Measurements from ENCODE around the gene RETREG2.

RETREG2 gene, protein sequence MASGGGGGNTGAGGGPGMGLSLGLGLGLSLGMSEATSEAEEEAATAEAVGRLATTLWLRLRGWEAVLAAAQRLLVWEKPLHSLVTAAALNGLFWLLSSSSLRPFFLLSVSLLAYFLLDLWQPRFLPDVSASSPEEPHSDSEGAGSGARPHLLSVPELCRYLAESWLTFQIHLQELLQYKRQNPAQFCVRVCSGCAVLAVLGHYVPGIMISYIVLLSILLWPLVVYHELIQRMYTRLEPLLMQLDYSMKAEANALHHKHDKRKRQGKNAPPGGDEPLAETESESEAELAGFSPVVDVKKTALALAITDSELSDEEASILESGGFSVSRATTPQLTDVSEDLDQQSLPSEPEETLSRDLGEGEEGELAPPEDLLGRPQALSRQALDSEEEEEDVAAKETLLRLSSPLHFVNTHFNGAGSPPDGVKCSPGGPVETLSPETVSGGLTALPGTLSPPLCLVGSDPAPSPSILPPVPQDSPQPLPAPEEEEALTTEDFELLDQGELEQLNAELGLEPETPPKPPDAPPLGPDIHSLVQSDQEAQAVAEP

DNA sequence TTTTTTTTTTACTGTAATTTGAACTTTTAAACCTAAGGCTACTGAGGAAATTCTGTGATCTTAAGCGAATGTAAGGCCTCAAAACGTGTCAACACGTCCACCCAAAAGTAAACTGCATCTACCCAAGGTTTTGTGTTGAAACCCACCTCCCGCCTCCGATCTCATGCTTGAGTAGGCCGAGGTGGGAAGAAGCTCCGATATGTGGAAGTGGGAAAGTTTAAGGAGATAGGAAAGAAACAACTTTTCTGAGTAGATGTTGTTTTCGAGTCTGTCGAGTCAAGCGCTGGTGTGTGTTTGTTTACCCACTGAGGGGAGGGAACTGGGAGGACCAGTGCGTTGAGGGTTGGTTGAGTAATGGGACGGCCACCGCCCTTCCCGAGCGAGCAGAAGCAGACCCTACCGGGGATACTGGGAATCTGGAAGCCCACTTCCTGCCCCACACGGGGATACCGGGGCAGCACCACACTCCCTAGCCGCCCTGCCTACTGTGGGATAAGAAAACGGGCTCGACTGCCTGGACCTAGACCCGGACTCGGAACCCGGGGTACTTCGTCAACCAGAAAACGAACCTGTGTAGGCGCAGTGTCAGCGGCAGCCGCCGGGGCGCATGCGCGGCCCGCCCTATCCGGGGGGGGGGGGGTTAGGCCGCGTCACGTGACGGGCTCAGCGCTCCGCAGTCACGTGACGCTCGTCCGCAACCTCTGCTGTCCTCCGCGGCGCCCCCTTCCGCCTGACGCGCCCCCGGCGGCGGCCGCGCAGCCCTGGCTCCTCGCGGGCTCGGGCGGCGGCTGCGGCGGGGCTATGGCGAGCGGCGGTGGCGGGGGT, at the start of gene RETREG2:
Gene RETREG2, plus strand, starts transcription at position 724 of the 825 bp plus-strand sequence. Its CDS starts 78 bp downstream, at position 802.
- peak; percentile 58 to 59 for DNase-seq (ENCODE audit: low read depth in 2 of 2)

DNA sequence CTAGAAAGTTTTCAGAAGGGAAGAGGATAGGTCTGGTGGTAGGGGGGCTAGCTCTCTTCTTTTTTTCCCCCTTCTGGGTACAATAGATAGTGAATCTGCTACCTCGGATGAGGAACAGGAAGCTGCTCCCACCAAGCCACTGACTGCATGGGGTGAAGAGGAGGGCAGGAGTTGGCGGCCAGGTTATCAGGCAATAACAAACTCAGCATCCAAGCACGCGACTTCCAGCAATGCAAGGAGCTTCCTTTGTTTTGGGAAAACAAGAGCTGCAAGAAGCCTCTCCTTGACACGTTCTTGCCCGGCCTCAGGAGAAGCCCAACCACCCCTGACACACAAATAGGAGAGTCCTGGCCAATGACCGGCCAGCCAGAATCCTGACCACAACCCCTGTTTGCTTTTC, 49.7 kb upstream of the RETREG2 start:
- DNase-seq (ENCODE audit: low read depth in 2 of 2) = no peak

DNA sequence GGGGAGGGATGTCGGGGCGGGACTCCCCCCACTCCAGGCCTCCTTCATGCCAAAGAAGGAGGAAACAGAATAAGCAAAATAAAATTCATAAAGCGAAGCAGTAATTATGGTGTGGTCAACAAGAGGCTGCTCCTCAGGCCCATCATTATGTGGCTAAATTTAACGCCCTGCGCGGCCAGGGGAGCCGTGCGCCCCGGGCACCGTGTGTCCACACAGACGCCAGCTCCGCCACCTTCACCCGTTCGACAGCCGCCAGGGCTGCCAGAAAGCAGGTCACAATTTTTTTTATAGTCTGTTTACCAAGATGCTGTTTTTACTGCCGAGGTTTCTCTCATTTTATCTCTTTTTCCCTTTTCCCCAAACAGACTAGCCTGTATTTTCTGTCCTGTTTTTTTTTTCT, 48.5 kb upstream of the RETREG2 start:
- no peak for DNase-seq (ENCODE audit: low read depth in 2 of 2)

DNA sequence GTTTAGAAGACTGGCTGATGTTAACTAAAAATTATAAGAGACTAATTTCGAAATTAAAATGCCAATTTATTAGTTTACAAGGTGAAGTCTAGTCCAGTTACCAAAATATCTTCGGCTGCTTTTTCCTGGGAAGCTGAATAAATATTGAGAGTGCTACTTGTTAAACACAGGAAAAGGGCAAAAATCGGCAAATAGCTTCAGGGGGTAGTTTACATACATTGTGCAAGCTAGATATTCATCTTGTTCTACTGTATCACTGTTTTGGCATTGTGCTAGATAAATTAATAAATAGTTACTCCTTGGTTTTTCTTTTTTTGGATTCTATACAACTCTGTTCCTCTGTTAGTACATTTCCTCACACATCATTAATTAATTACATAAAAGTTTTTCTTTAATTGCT, 46.7 kb upstream of the RETREG2 start:
- DNase-seq (ENCODE audit: low read depth in 2 of 2) = no peak

DNA sequence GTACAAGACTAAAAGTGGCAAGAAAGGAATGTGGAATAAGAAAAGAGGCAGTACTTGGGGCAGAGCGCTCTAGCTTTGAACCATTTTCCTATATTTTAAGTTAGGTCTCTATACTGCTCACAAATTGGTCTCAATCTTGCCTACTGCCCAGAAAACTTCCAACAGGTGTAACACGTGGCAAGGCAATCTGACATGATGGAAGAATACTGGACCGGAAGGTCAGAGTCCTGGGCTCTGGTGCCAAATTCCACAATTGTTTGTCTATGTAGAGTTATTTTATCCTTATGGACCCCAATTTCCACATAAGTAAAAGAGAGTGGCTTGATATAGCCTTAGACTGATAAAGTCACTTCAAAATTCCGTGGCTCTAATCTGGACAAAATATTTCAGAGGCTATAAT, 46.3 kb upstream of the RETREG2 start:
- no peak for DNase-seq (ENCODE audit: low read depth in 2 of 2)

DNA sequence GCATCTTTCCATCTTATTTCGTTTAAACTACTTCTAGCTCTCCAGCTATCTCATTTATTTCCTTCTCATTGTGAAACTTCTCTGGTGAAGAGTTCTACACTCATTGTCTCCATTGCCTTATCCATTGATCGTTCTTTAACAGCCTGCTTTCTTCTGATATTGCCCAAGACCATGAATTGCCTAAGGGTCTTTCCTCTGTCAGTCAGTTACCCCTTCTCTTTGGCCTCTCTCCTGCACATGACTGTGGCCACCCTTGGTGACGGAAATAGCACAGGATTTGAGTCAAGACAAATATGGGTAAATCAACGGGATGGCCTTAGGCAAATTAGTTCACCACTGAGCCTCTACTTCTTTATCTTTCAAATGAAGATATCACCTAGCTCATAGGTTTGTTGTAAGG, 44.1 kb upstream of the RETREG2 start:
- DNase-seq (ENCODE audit: low read depth in 2 of 2) = no peak

DNA sequence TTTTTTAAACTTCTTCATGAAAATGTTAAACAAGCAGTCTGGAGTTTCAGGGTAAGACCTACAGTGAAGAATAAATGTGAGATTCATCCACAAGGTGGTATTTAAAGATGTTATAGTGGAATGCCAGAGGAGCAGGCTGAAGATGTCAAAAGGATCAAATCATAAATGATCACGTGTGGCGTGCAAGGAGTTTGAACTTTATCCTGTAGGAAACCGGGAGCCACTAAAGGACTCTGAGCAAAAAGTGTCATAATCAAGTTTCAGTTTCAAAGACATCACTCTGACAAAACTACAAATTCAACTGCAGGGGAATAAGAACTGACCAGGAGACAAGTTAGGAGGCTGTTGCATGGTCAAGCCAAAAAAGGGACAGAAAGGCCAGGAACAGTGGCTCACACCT, 37.4 kb upstream of the RETREG2 start:
- no peak for DNase-seq (ENCODE audit: low read depth in 2 of 2)

DNA sequence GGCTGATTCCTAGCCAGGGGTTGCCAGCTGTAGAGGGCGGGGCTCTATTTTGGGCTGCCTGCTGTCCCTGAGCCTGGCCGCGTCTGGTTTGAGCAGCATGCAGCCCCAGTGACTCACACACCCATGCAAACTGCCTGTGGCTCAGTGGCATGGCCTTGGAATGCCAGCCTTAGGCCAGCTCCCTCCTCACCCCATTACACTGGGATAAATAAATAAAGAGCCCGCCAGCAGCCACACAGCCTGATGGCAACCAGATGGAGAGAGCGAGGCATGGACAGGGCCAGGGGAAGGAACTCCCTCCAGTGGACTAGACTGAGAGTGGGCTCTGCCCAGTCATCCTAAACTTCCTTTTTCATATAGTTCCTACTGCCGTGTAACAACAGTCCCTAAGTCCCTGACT, 35.7 kb upstream of the RETREG2 start:
- no peak for DNase-seq (ENCODE audit: low read depth in 2 of 2)

DNA sequence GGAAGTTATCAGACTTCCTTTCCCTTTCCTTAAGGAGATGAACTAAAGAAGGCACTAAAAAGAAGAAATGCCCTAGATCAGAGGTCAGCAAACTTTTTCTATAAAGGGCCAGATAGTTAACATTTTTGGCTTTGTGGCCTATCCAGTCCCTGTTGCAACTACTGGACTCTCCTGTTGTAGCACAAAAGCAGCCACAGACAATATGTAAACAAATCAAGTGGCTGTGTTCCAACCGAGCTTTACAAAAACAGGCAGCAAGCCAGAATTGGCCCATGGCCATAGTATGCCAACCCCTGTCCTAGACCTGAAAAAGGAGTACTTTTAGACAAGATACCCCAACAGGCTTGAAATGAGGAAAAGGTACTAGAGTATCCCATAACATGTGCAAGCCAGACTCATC, 28.4 kb upstream of the RETREG2 start:
- no peak for DNase-seq (ENCODE audit: low read depth in 2 of 2)

DNA sequence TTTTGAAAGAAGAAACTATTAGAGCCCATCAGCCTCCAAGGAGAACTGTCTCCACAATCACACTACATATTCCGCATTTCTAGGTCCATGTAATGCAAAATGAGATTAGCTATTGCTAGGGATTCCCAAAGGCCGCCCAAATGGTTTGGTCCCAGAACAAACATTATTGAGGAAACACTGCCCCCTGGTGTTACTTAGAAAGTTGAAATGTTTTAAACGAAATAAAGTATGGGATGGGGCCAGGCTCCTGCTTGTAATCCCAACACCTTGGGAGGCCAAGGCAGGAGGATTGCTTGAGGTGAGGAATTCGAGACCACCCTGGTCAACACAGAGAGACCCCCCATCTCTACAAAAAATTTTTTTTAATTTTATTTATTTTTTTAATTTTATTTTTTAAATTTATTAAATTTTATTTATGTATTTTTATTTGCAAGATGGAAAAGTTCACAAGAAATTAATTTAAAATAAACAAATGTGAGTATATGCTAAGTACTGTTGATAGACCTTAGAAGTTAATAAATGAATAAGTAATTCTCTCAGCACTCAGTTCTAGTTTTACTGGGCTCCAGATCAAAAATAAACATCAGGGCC, 22.9 kb upstream of the RETREG2 start:
- no peak for DNase-seq (ENCODE audit: low read depth in 2 of 2)

DNA sequence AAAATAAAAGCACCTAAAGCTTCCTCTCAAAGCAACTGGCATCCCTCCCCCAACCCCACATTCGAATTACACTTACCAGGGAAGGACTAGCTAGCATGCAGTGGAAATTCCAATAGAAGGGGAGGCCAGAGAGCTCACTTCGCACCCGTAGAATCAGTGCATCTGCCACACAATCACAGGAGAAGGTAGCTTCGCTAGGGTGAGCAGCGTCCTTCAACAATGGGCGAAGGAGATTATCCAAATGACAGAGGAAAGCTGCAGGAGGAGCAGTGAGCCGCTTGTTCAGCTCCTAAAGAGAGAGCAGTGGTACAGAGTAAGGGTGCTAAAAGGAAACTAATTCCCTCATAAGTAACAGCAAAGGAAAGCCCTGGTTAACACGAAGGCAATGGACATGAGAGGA, 20.7 kb upstream of the RETREG2 start:
- DNase-seq (ENCODE audit: low read depth in 2 of 2) = no peak

DNA sequence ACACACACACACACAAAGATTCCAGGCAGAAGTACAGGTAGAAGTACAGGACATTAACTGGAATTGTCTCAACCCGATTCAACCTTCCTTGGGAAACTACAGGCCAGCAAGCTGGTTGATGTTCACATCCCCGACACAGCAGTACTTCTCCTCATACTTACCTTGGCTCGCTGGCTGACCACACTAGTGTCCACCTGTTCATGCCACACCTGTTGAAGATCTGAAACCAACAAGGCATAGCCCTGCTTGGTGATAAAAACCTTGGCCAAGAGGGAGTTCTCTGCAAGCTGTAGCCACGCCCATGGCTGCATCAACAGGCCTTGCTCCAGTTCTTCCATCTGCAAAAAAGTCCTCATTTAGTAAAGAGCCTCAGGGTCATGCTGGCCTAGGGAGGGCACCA, 20.1 kb upstream of the RETREG2 start:
- no peak for DNase-seq (ENCODE audit: low read depth in 2 of 2)

DNA sequence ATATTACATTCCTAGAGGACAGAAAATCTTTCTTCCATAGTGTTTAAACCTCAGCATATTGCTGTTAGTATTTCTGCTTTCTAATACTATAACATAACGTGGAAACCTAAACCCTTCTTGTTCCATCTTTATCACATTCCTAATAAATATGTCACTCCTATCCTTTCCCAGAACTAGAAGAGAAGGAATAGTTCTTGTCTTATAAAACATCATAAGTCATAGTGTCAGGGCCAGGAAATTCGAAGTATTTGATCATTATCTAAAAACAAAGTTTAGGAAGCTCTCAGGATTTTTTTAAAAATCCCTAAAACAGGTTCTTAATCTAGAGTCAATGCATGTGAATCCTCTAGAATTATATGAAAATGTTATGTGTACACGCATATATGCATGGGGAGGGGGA, 19.5 kb upstream of the RETREG2 start:
- no peak for DNase-seq (ENCODE audit: low read depth in 2 of 2)

DNA sequence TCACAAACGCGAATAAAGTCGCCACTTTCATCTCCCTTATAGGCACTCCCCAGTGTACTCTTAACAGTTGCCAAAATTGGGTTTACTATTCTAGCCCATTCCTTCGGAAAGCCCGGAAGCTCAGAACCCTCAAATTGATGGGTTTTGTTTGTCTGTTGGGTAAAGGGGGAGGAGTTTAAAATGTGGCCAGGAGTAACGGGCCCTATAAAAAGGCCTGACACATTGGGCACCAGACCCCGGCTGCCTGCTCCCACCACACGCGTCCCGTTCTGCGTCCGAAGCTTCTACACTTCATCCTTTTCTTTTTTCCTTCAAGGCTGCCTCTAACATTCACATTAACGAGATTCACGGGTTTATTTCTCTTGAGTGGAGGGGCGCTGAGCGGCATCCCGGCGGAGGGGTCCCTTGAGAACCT, 18.3 kb upstream of the RETREG2 start:
- no peak for DNase-seq (ENCODE audit: low read depth in 2 of 2)

DNA sequence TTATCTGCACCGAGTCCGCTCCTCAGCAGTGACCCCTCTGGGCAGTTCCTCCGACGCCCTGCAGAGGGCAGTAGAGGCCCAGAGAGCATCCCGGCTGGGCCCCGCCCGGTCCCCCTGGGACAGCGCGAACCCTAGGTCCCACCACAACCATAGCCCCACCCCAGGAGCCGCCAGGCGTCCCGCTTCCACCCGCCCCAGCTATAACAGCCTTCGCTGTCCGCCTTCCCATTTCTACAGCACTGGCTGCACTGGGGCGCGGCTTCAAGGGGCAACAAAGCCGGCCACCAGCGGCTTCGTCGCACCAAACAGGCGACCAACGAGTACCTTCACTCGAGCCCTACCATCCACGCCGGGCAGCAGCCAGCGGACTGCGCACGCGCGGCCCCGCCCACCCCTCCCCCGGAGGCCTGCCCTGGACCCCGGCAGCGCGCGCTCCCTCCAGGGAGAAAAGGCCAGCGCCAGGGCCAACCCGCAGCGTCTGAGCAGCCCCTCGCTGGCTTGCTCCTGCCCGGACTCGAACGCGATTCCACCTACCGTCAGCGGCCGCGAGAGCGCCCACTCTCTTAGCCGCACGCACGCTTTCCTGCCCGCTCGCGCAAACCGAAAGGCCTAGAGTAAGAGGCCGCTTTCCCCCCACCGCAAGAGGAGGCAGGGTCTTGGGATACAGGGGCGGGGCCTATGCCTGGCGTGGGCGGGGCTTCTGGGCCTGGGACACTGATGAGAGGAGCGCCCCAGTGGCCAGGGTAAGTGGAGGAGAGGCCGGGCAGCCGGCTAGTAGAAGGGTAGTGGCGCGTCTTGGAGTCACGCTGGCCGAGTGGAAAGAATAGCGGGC, 17.7 kb upstream of the RETREG2 start, which contains the start of gene NHEJ1:
Gene NHEJ1, minus strand, starts transcription at position 630 of the 832 bp plus-strand sequence. CDS start 2,453 bp downstream, outside the sequence.
- peak; percentile 85 to 87 for DNase-seq (ENCODE audit: low read depth in 2 of 2)

DNA sequence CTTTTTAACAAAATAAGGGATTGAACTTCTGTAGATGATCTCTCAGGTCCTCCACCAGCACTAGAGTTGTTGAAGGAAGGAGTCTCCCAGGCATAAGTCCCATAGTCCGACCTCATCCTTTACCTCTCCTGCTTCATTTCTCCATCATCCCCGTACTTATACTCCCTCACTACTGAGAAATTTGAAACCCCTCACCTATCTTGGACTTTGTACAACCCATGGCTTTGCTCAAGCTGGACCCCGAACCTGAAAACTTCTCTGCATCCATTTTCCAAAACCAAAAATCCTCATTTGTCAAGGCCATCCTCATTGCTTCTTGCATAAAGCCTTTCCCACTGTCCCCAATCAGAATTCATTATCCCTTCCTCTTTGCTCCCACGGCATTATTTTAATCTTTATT, 17.0 kb upstream of the RETREG2 start:
- no peak for DNase-seq (ENCODE audit: low read depth in 2 of 2)

DNA sequence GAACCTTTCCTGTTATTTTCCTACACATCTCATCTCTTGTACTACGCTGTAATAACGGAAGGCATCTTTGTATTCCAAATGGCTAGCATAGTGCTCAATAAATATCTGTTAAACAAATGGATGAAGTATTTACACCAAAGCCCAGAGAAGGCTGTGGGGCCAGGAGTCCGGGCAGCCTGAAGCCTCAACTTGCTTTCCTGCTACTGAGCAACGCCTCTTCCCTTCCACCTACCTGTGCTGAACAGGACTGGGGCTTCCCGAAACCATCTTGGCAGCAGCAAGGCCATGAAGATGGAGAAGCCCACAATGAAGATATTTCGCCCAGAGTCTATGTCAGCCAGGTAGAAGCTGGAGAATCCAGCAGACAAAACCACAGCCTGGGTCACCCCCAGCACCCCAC, 14.9 kb upstream of the RETREG2 start:
- no peak for DNase-seq (ENCODE audit: low read depth in 2 of 2)

DNA sequence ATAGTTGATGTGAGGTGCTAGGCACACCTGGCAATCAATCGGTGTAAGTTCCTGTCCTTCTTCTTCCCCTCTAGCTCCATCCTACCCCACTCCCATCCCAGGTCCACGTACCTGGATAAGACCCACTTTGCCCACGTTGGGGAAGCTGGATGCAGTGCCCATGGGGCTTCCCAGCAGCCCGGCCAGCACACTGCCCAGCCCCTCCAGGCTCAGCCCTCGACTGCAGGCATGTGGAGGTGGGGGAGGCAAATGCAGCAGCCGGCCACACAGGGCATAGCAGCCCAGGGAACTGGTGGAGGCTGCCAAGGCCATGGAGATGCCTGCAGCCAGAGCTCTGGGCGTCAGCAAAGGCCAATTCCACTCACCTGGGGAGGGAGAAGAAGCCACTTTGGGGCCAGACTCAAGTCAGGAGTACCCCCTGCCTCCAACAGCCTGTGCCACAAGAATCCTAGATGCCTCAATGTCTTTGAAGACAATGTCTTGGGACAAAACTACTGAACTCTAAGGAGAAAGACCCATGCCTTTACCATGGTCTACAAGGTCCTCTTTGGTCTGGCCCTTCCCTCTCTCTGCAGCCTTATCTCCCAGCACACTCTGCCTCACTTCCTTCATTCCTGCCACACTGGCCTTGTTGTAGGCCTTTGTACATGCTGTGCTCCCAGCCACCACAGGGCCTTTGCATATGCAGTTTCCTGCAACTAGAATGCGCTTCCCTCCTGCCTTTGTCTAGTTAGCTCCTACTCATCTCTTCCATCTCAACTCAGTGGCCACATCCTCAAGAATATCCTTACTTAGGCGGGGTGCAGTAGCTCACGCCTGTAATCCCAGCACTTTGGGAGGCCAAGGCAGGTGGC, 12.8 kb upstream of the RETREG2 start:
- no peak for DNase-seq (ENCODE audit: low read depth in 2 of 2)

DNA sequence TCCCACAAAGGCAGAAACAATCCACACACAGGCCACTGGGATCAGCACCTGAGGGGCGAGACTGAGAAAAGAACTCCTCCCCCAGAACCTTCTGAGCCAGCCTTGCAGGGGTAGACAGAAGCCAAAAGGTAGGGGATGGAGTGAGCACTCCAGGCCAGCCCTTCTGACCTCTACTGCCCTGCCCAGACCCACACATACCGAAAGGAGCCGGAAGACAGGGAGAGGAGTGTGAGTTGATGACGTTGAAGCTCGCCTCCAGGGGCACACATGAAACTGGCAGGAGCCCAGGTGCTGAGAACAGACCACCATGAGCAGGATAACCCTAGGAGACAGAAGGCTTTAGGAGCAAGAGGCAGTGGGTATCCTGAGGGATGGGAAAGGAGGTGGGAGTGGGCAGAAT, 10.1 kb upstream of the RETREG2 start:
- no peak for DNase-seq (ENCODE audit: low read depth in 2 of 2)

DNA sequence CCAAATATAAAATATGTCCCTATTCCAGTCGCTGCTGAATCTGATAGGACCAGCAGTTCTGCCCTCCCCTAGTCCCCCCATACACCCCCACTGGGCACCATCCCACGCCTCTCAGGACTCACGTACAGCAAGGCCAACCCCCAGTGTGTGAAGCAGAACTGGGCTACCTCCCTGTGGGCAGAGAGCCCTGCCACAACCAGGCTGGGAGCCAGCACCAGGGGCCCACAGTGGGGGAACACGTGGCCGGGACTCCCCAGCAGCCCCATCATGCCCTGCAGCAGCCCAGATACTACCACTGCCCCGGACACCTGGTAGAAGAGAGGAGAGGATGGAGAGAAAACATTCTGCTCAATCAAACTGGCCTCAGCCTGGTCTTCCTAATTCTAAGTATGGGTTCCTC, 9.5 kb upstream of the RETREG2 start:
- no peak for DNase-seq (ENCODE audit: low read depth in 2 of 2)

Measured in activated CD8-positive, alpha-beta memory T cell treated with anti-CD3 and anti-CD28 coated beads for 4 hours (primary cell).